ENCODE measurements around the gene DCK. TPM values are rescaled to one million over a fixed set of nuclear protein-coding genes. Genes with fewer than 3 reads are reported as not detected.

Gene DCK
- total RNA-seq, 1 donor from 2014 or later = 15.8 TPM

DNA sequence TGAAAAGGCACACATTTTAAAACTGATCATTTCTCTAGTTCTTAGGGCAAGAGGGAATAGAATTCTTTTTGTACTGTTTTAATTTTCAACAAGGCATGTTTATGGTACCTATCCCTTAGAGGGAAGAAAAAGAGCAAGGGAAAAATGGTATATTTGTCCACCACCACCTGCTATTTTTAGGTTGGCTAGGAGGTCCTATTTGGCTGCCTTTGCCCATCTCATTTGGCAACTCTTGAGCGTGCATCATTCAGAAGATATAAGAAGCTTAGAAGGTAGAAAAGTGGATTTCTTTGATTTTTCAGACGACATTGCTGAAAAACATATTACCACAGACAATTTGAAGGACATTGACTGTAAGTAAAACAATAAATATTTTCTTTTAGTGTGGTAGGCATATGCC is 69.0 kb downstream of the DCK start:
- Mint-ChIP-seq H3K9me3 (ENCODE audit: unreplicated experiment) (no peaks in the 10 kb centered on the region), H3K27ac (ENCODE audit: unreplicated experiment) (no peak overlapping the region), H3K4me3 (ENCODE audit: unreplicated experiment) (no peak overlapping the region), H3K4me1 (ENCODE audit: unreplicated experiment) (peaks cover 5% of the 10 kb centered on the region), H3K36me3 (ENCODE audit: unreplicated experiment) (no peaks in the 10 kb centered on the region), H3K27me3 (ENCODE audit: unreplicated experiment) (peaks cover 4% of the 10 kb centered on the region)
- DNase-seq (ENCODE audit: extremely low spot score, unreplicated experiment) = no peak
- no peak for TF ChIP-seq CTCF (IDR thresholded peaks at IDR 0.05)

- Mint-ChIP-seq H3K4me3 (ENCODE audit: unreplicated experiment) (no peak overlapping the region), H3K27me3 (ENCODE audit: unreplicated experiment) (peaks cover 4% of the 10 kb centered on the region), H3K9me3 (ENCODE audit: unreplicated experiment) (no peaks in the 10 kb centered on the region), H3K27ac (ENCODE audit: unreplicated experiment) (no peak overlapping the region), H3K36me3 (ENCODE audit: unreplicated experiment) (no peaks in the 10 kb centered on the region), H3K4me1 (ENCODE audit: unreplicated experiment) (peaks cover 5% of the 10 kb centered on the region)
- DNase-seq (ENCODE audit: extremely low spot score, unreplicated experiment) = no peak
- TF ChIP-seq CTCF (IDR thresholded peaks at IDR 0.05) = no peak
Observed at GRCh38 chr4:71063711-71064110, 70.3 kb downstream of the DCK start.

DNA sequence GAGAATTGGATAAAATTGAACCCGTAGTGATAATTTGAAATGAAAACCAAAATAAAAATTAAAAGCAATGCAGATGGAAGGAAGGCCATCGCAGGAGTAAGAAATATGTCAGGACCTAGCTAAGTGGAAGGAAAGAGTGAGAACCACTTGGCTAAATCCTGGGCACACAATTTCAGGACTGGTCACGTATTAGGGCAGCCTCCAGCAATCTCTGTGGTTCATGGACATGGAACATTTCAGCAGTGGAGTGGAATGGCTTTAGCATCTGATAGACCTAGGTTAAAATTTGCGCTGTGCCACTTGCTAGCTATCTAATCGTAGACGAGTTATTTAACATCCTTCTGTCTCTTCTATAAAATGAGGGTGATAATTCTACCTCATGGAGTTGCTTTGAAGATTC is 71.1 kb downstream of the DCK start:
- Mint-ChIP-seq H3K9me3 (ENCODE audit: unreplicated experiment) (no peaks in the 10 kb centered on the region), H3K27me3 (ENCODE audit: unreplicated experiment) (peaks cover 9% of the 10 kb centered on the region), H3K4me3 (ENCODE audit: unreplicated experiment) (no peak overlapping the region), H3K4me1 (ENCODE audit: unreplicated experiment) (peaks cover 4% of the 10 kb centered on the region), H3K36me3 (ENCODE audit: unreplicated experiment) (no peaks in the 10 kb centered on the region), H3K27ac (ENCODE audit: unreplicated experiment) (no peak overlapping the region)
- TF ChIP-seq CTCF (IDR thresholded peaks at IDR 0.05) = no peak
- DNase-seq (ENCODE audit: extremely low spot score, unreplicated experiment) = no peak

DNA sequence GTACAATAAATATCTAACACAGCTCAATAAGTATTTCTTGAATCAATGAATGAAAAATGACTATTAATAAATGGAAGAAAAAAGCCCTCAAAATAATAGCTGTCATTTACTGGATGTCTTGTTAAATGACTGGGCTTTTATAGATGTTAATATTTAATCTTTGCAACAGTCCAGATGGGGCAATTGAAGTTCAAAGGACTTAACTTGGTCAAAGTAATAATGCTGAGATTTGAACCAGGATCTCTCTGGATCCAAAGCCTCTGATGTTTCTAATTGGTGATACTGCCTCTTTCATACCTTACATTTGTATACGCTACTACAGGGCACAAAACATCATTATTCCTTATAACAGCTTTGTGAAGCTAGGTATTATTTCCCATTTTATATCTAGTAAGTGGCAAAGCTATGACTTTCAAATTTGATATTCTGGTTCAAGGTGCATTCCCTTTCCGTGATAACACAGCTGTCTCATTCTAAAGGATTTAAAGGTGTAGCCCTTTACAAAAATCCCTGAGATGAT is 72.6 kb downstream of the DCK start:
- no peak for TF ChIP-seq CTCF (IDR thresholded peaks at IDR 0.05)
- no peaks in the 10 kb centered on the region for H3K36me3 Mint-ChIP-seq (ENCODE audit: unreplicated experiment)
- no peaks in the 10 kb centered on the region for H3K9me3 Mint-ChIP-seq (ENCODE audit: unreplicated experiment)
- H3K27ac Mint-ChIP-seq (ENCODE audit: unreplicated experiment) = no peak overlapping the region
- H3K27me3 Mint-ChIP-seq (ENCODE audit: unreplicated experiment) = peaks cover 22% of the 10 kb centered on the region
- DNase-seq (ENCODE audit: extremely low spot score, unreplicated experiment) = no peak
- no peak overlapping the region for H3K4me3 Mint-ChIP-seq (ENCODE audit: unreplicated experiment)
- H3K4me1 Mint-ChIP-seq (ENCODE audit: unreplicated experiment) = peaks cover 2% of the 10 kb centered on the region

- Mint-ChIP-seq H3K27ac (ENCODE audit: unreplicated experiment) (no peak overlapping the region), H3K4me1 (ENCODE audit: unreplicated experiment) (peaks cover 2% of the 10 kb centered on the region), H3K27me3 (ENCODE audit: unreplicated experiment) (peaks cover 26% of the 10 kb centered on the region), H3K4me3 (ENCODE audit: unreplicated experiment) (no peak overlapping the region), H3K36me3 (ENCODE audit: unreplicated experiment) (no peaks in the 10 kb centered on the region), H3K9me3 (ENCODE audit: unreplicated experiment) (no peaks in the 10 kb centered on the region)
- TF ChIP-seq CTCF (IDR thresholded peaks at IDR 0.05) = no peak
- DNase-seq (ENCODE audit: extremely low spot score, unreplicated experiment) = no peak
Observed at GRCh38 chr4:71066737-71067716, 73.6 kb downstream of the DCK start.
